ENCODE results near the gene RALGDS. TPM values are rescaled to one million over a fixed set of nuclear protein-coding genes. Genes with fewer than 3 reads are reported as not detected.
"Not testable (repeated sequence)": the region's sequence is repeated elsewhere in the genome, so short reads cannot be mapped to it uniquely, and the experiment has no call there.

Gene RALGDS
- total RNA-seq, 2 experiments from 2014 or later: 23.8 to 28.2 TPM

- ChIA-PET CTCF (ENCODE audit: unreplicated experiment) (no interaction called here), POLR2A (no interaction called here)
- Histone ChIP-seq H3K4me2 (ENCODE audit: low read length) (no peak overlapping the region), H3K4me1 (ENCODE audit: insufficient read depth, low read length, poor library complexity, severe bottlenecking) (peaks cover 33% of the 10 kb centered on the region), H3K36me3 (ENCODE audit: insufficient read depth, low read length) (peaks cover 6% of the 10 kb centered on the region; the same call in 1 of the 2 replicates), H2AFZ (ENCODE audit: low read length) (no peak overlapping the region), H3K27ac (ENCODE audit: low read depth, low read length, poor library complexity, severe bottlenecking) (no peak overlapping the region), H3K4me3 (ENCODE audit: low read depth, low read length, poor library complexity, severe bottlenecking) (no peak overlapping the region), H3K79me2 (ENCODE audit: insufficient read depth, low read depth, low read length) (no peaks in the 10 kb centered on the region), H3K9me3 (ENCODE audit: low read length) (no peaks in the 10 kb centered on the region), H3K9me2 (ENCODE audit: insufficient read depth, low read length) (no peaks in the 10 kb centered on the region), H4K20me1 (ENCODE audit: insufficient read depth, low read length) (no peaks in the 10 kb centered on the region)
- no peak for TF ChIP-seq CTCF (conservative IDR thresholded peaks at IDR 0.05; ENCODE audit: low read length)
- TF ChIP-seq EZH2phosphoT487 (IDR thresholded peaks at IDR 0.05; ENCODE audit: borderline replicate concordance, low read depth, low read length): no peak
- BruUV-seq (replicated peaks): no TSS peak
- DNase-seq (ENCODE audit: low spot score): no peak
- intact Hi-C loops (cut with micrococcal nuclease; ENCODE audit: unreplicated experiment): no loop called here
Measured at GRCh38 chr9:133063159-133063499, 57.9 kb downstream of the RALGDS start.

DNA sequence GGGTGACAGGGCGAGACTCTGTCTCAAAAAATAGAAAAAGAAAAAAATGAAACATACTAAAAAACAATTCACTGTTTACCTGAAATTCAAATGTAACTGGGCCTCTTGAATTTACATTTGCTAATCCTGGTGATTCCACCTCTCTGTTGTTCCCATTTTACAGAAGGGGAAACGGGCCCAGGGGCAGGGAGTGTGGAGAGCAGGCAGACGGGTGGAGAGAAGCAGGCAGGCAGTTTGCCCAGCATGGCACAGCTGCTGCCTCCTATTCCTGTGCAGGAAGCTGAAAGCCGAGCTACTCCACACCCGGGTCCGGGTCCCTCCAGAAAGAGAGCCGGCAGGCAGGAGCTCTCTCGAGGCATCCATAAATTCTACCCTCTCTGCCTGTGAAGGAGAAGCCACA is 58.5 kb downstream of the RALGDS start:
- H3K9me3 ChIP-seq (ENCODE audit: low read length); H4K20me1 ChIP-seq (ENCODE audit: insufficient read depth, low read length); H3K27ac ChIP-seq (ENCODE audit: low read depth, low read length, poor library complexity, severe bottlenecking); H2AFZ ChIP-seq (ENCODE audit: low read length); intact Hi-C loops (cut with micrococcal nuclease; ENCODE audit: unreplicated experiment); CTCF ChIA-PET (ENCODE audit: unreplicated experiment); H3K4me2 ChIP-seq (ENCODE audit: low read length); BruUV-seq (replicated peaks); DNase-seq (ENCODE audit: low spot score); POLR2A ChIA-PET; H3K79me2 ChIP-seq (ENCODE audit: insufficient read depth, low read depth, low read length); H3K4me3 ChIP-seq (ENCODE audit: low read depth, low read length, poor library complexity, severe bottlenecking); H3K9me2 ChIP-seq (ENCODE audit: insufficient read depth, low read length): not testable (repeated sequence)
- Histone ChIP-seq H3K36me3 (ENCODE audit: insufficient read depth, low read length) (peaks cover 11% of the 10 kb centered on the region; the same call in 1 of the 2 replicates), H3K4me1 (ENCODE audit: insufficient read depth, low read length, poor library complexity, severe bottlenecking) (peaks cover 34% of the 10 kb centered on the region)

DNA sequence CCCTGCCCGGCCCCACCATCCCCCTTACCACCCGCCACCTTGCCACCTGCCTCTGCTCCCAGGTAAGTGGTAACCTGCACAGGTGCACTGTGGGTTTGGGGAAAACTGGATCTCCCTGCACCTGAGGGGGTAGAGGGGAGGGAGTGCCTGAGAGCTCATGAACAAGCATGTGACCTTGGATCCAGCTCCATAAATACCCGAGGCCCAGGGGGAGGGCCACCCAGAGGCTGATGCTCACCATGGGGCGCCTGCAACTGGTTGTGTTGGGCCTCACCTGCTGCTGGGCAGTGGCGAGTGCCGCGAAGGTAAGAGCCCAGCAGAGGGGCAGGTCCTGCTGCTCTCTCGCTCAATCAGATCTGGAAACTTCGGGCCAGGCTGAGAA is 59.3 kb downstream of the RALGDS start, which contains the start of gene CEL:
Gene CEL (plus strand): TSS at position 218 of the 382 bp plus-strand sequence. CDS start 22 bp downstream, at position 240.
- intact Hi-C loops (cut with micrococcal nuclease; ENCODE audit: unreplicated experiment); BruUV-seq (replicated peaks); H4K20me1 ChIP-seq (ENCODE audit: insufficient read depth, low read length); H3K9me2 ChIP-seq (ENCODE audit: insufficient read depth, low read length); CTCF ChIA-PET (ENCODE audit: unreplicated experiment); H3K4me2 ChIP-seq (ENCODE audit: low read length); DNase-seq (ENCODE audit: low spot score); H2AFZ ChIP-seq (ENCODE audit: low read length); H3K79me2 ChIP-seq (ENCODE audit: insufficient read depth, low read depth, low read length); H3K9me3 ChIP-seq (ENCODE audit: low read length); H3K4me3 ChIP-seq (ENCODE audit: low read depth, low read length, poor library complexity, severe bottlenecking): not testable (repeated sequence)
- POLR2A ChIA-PET: interaction anchor here (0.6 kb wide), 1 partner anchor 9 kb away, joined by 4 read pairs; no protein-coding TSS in a partner anchor
- peaks cover 34% of the 10 kb centered on the region for H3K4me1 ChIP-seq (ENCODE audit: insufficient read depth, low read length, poor library complexity, severe bottlenecking)
- H3K27ac ChIP-seq (ENCODE audit: low read depth, low read length, poor library complexity, severe bottlenecking): peak within 1 kb of the TSS; percentile 63
- H3K36me3 ChIP-seq (ENCODE audit: insufficient read depth, low read length): peaks cover 18% of the 10 kb centered on the region; the same call in 1 of the 2 replicates

GRCh38 chr9:133061019-133061763 is 59.8 kb downstream of the RALGDS start:
- Histone ChIP-seq H3K4me1 (ENCODE audit: insufficient read depth, low read length, poor library complexity, severe bottlenecking) (peaks cover 34% of the 10 kb centered on the region), H3K27ac (ENCODE audit: low read depth, low read length, poor library complexity, severe bottlenecking) (peak overlapping the region; percentile 63), H3K36me3 (ENCODE audit: insufficient read depth, low read length) (peaks cover 24% of the 10 kb centered on the region; the same call in 1 of the 2 replicates)
- intact Hi-C loops (cut with micrococcal nuclease; ENCODE audit: unreplicated experiment); H2AFZ ChIP-seq (ENCODE audit: low read length); H3K9me3 ChIP-seq (ENCODE audit: low read length); BruUV-seq (replicated peaks); H3K4me2 ChIP-seq (ENCODE audit: low read length); H3K79me2 ChIP-seq (ENCODE audit: insufficient read depth, low read depth, low read length); DNase-seq (ENCODE audit: low spot score); H3K4me3 ChIP-seq (ENCODE audit: low read depth, low read length, poor library complexity, severe bottlenecking); H3K9me2 ChIP-seq (ENCODE audit: insufficient read depth, low read length); H4K20me1 ChIP-seq (ENCODE audit: insufficient read depth, low read length); CTCF ChIA-PET (ENCODE audit: unreplicated experiment): not testable (repeated sequence)
- POLR2A ChIA-PET: interaction anchor here (0.6 to 2.2 kb wide), 3 partner anchors 9 to 120 kb away, joined by 3 to 7 read pairs (median 4); no protein-coding TSS in a partner anchor

Measured in OCI-LY7 (cell line).